GM19455 (cell line): ENCODE data around the gene RABGGTA.
A peak's percentile ranks its signal among the peaks of the same experiment; 100 is the strongest.

ENCODE experiments used
- ATAC-seq: cut with Tn5 transposase; IDR thresholded peaks from one replicate; pipeline ENCODE4 v1.9.1; 2021; ENCODE audit not compliant: unreplicated experiment

The RABGGTA gene

GRCh38 chr14:24271134-24271833 is at the start of gene RABGGTA:
TSS of gene RABGGTA (minus strand) at chr14:24271597. CDS start at chr14:24271115, 482 bp downstream.
- peak; percentile 80 for ATAC-seq

GRCh38 chr14:24317141-24317928 is 45.9 kb upstream of the RABGGTA start:
- ATAC-seq, result no peak

- no peak for ATAC-seq
Observed at GRCh38 chr14:24316597-24316950, 45.2 kb upstream of the RABGGTA start.

GRCh38 chr14:24315807-24316596 is 44.6 kb upstream of the RABGGTA start:
- ATAC-seq, result no peak

- ATAC-seq, result no peak
Observed at GRCh38 chr14:24315243-24315806, 43.9 kb upstream of the RABGGTA start.

GRCh38 chr14:24314377-24315193 is 43.2 kb upstream of the RABGGTA start:
- ATAC-seq, result no peak

- no peak for ATAC-seq
Observed at GRCh38 chr14:24313913-24314312, 42.5 kb upstream of the RABGGTA start.

- ATAC-seq, result no peak
Observed at GRCh38 chr14:24312736-24313507, 41.5 kb upstream of the RABGGTA start.

- no peak for ATAC-seq
Observed at GRCh38 chr14:24311837-24312615, 40.6 kb upstream of the RABGGTA start.

GRCh38 chr14:24310646-24311604 is 39.5 kb upstream of the RABGGTA start, which contains the start of gene LTB4R:
TSS of gene LTB4R (plus strand) at chr14:24311502. CDS start at chr14:24315652, 4,150 bp downstream.
- ATAC-seq, result peak; percentile 56

- no peak for ATAC-seq
Observed at GRCh38 chr14:24310265-24310645, 38.9 kb upstream of the RABGGTA start.

- no peak for ATAC-seq
Observed at GRCh38 chr14:24309538-24310264, 38.3 kb upstream of the RABGGTA start, which contains the start of gene LTB4R2. TSS of gene LTB4R2 (plus strand) at chr14:24310140. CDS start at chr14:24310665, 525 bp downstream.

GRCh38 chr14:24308342-24309124 is 37.1 kb upstream of the RABGGTA start:
- ATAC-seq, result no peak

GRCh38 chr14:24307575-24308341 is 36.4 kb upstream of the RABGGTA start, which contains the start of gene CIDEB:
TSS of gene CIDEB (minus strand) at chr14:24307977. CDS start at chr14:24307858, 119 bp downstream.
- ATAC-seq, result no peak

GRCh38 chr14:24307156-24307574 is 35.8 kb upstream of the RABGGTA start:
- no peak for ATAC-seq
